GM10248 (cell line): Measurements from ENCODE around the gene NRARP.

ENCODE experiments used
- CTCF ChIA-PET: fragments of 300-600 bp; sonication (Branson Sonifier 250); formaldehyde crosslinking; extraction: SDS; loops from one replicate; lab custom pipeline; 2021; ENCODE audit warnings: antibody characterized with exemption; lab: Yijun Ruan, JAX
- POLR2A ChIA-PET: fragments of 350-650 bp; sonication (Branson Sonifier 250); formaldehyde crosslinking; extraction: SDS; loops from one replicate; lab custom pipeline; 2020; ENCODE audit warnings: antibody characterized with exemption; lab: Yijun Ruan, JAX
- DNase-seq: peaks from one replicate; pipeline ENCODE4 v3.0.0; 2012; ENCODE audit errors: extremely low spot score
- TF ChIP-seq, protein P1 (sequence below): IDR thresholded peaks from 2 replicates; pipeline ENCODE4 v1.5.1; 2012; ENCODE audit warnings: mild to moderate bottlenecking, low read depth; ENCODE audit errors: extremely low read depth, missing control alignments, control extremely low read depth

NRARP gene

DNA sequence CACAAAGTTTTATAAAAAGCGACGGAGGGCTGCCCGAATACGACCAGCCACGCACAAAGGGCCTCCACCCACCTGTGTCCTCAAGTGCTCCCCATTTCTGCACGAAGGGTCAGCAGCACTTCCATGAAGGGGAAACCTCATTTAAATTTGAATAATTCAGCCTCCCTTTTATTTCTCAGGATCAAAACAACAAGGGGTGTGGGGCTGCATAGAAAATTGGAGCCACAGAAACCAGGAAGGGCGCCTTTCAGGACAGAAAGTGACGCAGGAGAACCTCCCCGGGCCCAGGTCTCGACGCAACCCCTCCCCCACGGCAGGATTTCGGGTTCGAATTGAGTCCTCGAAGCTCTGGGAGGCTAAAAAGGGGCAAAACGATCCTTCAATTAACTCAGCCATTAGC, 2.1 kb downstream of the NRARP start:
- CTCF ChIA-PET: interaction anchor here (1.6 kb wide), 1 partner anchor 123 kb away, joined by 6 read pairs; the partner anchor contains the start of genes EXD3 and NOXA1
- DNase-seq: no peak
- TF ChIP-seq, protein P1, sequence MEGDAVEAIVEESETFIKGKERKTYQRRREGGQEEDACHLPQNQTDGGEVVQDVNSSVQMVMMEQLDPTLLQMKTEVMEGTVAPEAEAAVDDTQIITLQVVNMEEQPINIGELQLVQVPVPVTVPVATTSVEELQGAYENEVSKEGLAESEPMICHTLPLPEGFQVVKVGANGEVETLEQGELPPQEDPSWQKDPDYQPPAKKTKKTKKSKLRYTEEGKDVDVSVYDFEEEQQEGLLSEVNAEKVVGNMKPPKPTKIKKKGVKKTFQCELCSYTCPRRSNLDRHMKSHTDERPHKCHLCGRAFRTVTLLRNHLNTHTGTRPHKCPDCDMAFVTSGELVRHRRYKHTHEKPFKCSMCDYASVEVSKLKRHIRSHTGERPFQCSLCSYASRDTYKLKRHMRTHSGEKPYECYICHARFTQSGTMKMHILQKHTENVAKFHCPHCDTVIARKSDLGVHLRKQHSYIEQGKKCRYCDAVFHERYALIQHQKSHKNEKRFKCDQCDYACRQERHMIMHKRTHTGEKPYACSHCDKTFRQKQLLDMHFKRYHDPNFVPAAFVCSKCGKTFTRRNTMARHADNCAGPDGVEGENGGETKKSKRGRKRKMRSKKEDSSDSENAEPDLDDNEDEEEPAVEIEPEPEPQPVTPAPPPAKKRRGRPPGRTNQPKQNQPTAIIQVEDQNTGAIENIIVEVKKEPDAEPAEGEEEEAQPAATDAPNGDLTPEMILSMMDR: no peak
- POLR2A ChIA-PET: interaction anchor here (0.7 kb wide), 1 partner anchor 429 kb away, joined by 4 read pairs; no protein-coding TSS in a partner anchor

DNA sequence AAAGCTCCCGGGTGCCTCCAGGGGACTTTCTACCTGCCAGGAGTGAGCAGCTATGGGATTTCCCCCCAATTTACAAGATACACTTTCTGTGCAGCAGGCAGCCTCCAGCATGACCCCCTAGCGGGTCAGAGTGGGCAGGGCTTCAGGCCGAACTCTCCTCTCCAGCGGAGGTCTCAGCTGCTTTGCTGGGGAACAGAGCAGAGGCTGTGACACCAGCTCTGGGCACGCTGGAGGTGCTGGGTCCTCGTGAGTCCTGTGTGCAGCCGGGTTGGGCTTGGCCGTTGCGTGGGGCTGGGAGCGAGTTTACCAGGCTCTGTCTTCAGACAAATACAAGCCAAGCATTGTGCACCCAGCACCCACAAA, 2.9 kb downstream of the NRARP start:
- TF ChIP-seq, protein P1: no peak
- DNase-seq: no peak
- POLR2A ChIA-PET: interaction anchor here (0.6 kb wide), 1 partner anchor 149 kb away, joined by 3 read pairs; no protein-coding TSS in a partner anchor
- CTCF ChIA-PET: interaction anchor here (1.3 to 1.6 kb wide), 3 partner anchors 10 to 124 kb away, joined by 3 to 6 read pairs (median 3); partner anchors contain the start of genes EXD3 and NOXA1

DNA sequence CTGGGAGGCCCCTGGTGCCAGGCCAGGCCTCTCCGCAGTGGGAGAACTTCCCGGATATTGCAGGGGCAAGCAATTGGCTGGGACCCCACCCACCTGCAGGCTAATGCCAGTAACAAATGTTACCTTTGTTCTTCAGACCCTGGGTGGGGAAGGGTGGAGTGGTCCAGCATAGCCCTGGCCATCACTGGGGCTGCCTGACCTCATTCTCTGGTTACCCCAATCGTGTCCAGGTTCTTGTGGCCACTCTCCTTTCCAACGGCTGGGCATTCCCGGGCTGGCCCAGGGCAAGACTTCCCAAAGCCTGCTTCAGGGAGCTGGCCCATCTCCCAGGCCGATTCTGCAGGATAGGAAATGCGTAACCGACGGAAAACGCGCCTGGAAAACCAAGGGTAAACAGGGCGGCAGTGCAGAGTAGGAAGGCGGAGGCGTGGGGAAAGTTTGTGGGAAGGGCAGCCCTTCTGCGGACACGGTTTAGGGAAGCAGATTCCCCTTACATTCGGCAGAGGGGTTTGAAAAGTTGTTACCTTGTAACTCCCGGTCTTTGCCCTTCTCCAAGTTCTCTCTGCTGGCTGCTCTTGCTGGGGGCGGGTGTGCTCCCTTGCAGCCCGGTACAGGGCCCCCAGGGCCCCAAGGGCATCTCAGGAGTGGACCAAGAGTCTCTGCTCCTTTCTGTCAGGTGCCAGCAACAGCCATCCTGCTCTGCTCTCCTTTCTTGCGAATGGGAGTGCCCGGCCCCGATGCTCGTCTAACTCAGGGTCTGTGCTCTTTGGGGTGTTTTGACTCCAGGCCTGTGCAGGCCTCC, 3.5 kb downstream of the NRARP start:
- TF ChIP-seq, protein P1: no peak
- ChIA-PET CTCF (interaction anchor here (1.3 to 1.6 kb wide), 3 partner anchors 11 to 124 kb away, joined by 3 to 6 read pairs (median 3); partner anchors contain the start of genes EXD3 and NOXA1), POLR2A (no interaction called here)
- no peak for DNase-seq

DNA sequence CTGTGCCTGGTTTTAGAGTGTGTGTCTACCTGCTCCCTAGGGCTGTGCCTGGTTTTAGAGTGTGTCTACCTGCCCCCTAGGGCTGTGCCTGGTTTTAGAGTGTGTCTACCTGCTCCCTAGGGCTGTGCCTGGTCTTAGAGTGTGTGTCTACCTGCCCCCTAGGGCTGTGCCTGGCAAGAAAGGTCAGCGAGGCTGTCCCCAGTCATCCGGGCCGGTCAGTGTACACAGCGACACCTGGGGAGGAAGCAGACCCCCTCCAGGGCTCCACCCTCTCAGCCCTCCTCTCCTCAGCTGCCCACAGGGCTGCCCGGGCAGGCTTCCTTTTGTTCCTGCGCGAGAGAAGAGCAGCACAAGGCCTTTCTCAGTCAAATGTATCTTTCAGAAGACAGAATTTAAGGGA, 4.1 kb downstream of the NRARP start:
- CTCF ChIA-PET: interaction anchor here (1.3 to 1.4 kb wide), 2 partner anchors 12 to 110 kb away, joined by 3 read pairs; no protein-coding TSS in a partner anchor

DNA sequence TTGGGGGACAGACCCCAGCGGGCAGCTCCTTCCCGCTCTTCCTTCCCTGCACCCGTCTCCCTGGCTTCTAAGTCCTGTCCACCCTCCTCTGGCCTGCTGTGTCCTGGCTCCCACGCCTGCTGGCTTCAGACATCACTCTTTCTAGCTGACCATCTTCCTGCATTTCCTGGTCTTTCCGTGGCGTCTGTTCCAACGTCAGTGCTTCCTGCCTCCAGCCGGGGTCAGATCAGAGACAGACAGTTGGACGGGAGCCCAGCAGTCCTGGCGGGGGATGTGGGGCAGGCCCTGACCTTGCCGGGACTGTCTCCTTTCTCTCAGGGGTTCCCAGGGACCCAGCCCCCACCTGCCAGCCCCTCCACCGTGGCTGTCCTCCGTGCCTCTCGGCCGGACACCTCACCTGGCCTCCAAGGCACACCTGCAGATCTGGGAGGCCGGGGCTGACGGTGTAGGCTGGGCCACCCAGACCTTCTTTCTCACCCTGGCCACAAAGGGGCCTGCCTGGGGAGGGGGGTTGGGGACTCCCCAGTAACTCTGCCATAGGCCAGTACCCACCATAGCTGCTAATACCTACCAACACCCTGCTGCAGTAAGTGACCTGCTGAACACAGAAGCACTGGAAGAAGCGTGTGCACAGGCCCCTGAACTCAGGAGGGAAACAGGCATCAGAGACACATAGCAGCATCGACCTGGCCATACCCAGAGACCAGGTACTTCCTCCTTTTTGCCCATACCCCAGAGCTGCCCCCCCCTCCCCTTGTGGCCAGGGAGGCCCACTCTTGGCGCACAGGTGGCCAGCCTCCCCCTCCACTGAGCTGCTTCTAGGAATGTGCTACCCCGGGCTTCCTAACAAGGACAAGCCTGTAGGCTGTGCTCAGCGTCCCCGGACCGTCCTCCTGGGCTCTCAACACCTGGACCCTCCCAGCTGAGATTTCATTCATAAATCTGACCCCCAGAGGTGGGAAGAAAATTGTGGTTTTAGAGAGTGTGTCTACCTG, 5.1 kb downstream of the NRARP start:
- ChIA-PET CTCF (interaction anchor here (1.2 to 1.4 kb wide), 3 partner anchors 11 to 148 kb away, joined by 3 to 4 read pairs (median 3); no protein-coding TSS in a partner anchor), POLR2A (no interaction called here)
- TF ChIP-seq, protein P1: no peak
- DNase-seq: no peak

More for the DNA sequence above, 4.1 kb downstream of the NRARP start:
- POLR2A ChIA-PET: no interaction called here
- TF ChIP-seq, protein P1: no peak
- DNase-seq: no peak
